Activated effector memory CD4-positive, alpha-beta T cell treated with anti-CD3 and anti-CD28 coated beads, Interleukin-2, amount 50 U/mL, for 16 hours (primary cell): ENCODE measurements around the gene UCK1.

Experiments
- DNase-seq: peaks from one replicate; pipeline ENCODE4 v3.0.0-alpha.2; 2020

Gene UCK1

GRCh38 chr9:131530920-131531832, at the start of gene UCK1:
UCK1 (minus strand) TSS chr9:131531263; CDS start chr9:131531174, 89 bp downstream.
- peak; percentile 90 for DNase-seq

DNA sequence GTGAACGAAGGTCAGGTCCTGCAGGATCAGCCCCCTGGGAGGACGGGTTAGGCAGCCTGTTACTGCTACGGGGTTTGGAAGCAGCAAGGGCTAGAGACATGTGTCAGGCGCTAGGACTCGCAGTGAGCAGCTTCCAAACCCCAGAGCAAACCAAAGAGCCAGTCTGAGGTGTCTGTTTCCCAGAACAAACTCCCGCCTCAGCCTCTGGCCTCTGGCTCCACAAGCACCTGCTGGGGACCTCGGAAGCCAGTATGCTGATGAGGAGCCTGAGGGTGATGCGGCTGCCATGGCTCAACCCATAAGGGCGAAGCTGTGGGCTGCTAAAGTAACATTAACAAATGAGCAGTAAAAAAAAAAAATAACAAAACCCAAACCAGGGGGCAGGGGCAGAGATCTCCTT, 49.3 kb upstream of the UCK1 start:
- no peak for DNase-seq

GRCh38 chr9:131579789-131580211, 48.7 kb upstream of the UCK1 start:
- no peak for DNase-seq

- DNase-seq, result peak; percentile 75
Observed at GRCh38 chr9:131578731-131579504, 47.9 kb upstream of the UCK1 start.

DNA sequence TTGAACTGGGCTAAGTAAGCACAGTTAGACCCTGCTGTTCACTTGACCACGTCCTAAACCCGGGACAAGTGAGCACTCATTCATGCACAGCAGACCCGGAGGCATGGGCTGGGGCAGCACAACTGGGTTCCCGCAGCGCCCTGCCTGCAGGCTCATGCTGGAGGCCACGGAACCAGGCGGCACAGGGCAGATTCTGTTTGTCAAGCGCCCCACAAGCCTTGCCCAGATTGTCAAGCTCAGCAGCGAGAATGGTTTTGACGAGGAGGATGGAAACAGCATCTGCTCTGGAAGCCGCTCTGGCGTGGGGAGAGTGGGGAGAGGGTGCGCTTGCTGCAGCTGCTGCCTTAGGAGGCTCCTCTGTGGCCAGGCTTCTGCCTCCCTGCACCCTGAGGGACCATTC, 47.0 kb upstream of the UCK1 start:
- no peak for DNase-seq

DNA sequence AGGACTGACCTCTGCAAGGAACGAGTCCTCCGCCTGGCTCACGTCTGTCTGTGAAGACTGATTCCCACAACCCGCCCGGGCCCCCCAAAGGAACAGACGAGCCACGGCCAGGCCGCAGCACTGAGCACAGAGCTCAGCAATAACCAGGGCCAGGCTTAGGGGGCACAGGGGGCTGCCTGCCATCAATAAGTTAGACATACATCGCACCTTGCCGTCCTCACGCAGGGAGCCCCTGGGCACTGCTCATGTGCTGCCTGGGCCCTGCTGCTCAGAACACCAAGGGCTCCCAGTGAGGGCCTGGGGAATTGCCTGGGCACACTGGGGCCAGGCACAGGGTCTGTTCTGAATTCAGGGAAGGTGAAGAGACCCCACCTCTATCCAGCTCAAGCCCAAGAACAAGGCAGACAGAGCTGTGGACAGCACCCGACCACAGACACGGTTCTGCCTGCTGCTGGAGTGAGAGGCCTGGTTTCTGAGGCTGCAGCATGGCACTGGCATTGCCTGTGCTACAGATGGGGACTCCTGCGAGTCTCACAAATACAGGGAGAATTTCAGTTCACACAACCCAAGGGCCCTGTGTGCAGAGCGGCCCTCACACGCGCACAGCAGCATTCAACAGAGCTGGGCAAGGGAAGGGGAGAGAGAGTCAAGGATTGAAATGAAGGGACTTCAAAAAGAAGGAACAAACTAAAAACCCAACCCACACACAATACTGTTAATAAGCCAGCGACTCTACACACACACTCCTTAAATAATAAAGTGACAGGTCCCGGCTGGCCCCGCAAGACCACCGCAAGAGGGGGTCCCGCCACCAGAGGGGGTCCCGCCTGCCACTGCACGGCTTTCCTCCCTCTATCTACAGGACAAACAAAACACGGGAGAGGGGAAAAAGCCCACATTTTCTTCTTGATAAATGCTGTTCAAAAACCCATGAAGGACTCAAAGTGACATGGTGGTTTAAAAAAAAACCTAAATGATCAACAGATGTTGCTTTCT, 46.2 kb upstream of the UCK1 start:
- DNase-seq, result no peak

- no peak for DNase-seq
Observed at GRCh38 chr9:131575946-131576853, 45.1 kb upstream of the UCK1 start.

- DNase-seq, result no peak
Observed at GRCh38 chr9:131574730-131575640, 43.9 kb upstream of the UCK1 start.

DNA sequence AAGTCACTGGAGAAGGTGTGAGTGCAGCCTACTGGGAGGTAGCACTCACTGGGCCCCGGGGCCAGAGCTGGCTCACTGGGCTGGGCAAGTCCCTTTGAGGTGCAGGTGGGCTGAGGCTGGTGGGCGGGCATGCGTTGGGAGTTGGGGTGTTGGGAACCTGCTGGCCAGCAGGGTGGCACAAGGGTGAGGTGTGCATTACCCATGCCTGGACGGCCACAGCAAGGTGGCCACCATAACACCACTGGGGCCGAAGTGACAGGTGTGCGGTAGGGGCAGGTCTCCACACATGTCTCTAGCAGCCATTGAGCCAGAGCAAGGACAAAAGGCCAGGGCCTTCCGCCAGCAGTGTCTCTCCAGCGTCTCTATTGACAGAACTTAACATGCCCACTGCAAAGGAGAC, 36.8 kb upstream of the UCK1 start:
- DNase-seq, result no peak

GRCh38 chr9:131566158-131566557, 35.1 kb upstream of the UCK1 start:
- no peak for DNase-seq

DNA sequence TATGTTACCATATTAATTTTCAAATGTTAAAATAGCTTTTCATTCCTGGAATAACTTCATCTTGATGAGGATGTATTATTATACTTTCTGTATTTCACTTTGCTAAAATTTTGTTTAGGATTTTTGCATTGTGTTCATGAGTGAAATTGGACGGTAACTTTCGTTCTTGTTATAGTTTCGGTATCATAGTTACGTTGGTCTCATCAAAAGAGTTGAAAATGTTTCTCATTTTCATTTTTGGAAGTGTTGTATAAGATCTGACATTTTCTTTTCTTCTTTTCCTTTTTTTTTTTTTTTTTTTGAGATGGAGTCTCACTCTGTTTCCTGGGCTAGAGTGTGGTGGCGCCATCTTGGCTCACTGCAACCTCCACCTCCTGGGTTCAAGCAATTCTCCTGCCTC, 34.3 kb upstream of the UCK1 start:
- no peak for DNase-seq

- no peak for DNase-seq
Observed at GRCh38 chr9:131562032-131562959, 31.2 kb upstream of the UCK1 start.

DNA sequence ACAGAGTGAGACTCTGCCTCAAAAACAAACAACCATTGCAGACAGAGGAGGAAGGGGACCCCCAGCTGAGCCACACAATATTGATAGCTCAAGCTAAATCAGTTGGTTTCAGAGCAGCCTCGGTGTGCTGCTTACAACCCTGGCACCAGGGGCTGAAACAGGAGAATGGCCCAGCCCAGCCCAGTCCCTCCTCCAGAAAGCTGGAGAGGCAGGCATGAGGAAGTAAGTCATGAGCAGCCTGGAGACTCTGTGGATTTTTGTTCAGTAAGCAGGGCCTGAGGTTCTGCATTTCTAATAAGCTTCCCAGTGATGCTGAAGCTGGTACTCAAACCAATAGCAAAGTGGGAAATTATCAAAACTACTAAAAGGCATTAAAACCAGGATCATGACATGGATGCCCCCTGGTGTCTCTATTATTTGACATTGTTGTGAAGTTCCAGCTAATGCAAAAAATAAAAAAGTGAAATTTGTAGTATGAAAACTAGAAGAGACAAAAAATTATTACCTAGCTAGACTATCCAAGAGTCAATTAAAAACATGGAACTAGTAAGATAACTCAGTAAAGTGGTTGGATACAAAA, 28.4 kb upstream of the UCK1 start:
- no peak for DNase-seq

DNA sequence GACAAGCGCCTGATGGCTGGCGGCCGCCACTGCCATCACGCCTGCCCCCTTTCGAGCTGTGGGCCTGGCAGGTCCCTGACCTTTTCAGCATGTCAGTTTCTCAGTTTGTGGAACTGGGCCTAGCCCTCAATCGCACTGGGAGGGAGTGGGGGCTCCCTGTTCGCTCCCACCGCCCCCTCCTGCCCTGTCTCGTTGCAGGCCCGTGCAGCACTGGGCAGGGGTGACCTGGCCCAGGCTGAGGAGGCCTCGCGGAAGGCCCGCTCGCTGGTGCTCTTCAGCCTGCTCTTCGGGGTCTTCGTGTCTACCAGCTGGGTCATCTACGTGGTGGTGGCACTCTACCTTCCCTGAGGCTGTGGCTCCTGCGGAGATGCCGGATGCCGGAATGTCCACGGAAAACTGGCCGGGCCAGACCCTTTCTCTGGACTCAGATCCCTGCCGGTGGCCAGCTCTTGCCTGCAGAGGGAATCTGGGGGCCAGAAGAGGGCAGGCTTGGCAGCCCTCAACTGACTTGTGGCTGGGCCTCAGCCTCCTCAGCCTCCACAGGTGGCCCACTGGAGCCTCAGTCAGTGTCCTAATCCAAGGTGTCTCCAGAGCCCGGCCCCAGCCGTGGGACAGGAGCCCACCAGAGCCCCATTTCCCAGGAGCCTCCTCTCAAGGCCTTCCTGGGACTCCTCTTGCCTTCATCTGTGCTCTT, 26.9 kb upstream of the UCK1 start:
- DNase-seq, result no peak

DNA sequence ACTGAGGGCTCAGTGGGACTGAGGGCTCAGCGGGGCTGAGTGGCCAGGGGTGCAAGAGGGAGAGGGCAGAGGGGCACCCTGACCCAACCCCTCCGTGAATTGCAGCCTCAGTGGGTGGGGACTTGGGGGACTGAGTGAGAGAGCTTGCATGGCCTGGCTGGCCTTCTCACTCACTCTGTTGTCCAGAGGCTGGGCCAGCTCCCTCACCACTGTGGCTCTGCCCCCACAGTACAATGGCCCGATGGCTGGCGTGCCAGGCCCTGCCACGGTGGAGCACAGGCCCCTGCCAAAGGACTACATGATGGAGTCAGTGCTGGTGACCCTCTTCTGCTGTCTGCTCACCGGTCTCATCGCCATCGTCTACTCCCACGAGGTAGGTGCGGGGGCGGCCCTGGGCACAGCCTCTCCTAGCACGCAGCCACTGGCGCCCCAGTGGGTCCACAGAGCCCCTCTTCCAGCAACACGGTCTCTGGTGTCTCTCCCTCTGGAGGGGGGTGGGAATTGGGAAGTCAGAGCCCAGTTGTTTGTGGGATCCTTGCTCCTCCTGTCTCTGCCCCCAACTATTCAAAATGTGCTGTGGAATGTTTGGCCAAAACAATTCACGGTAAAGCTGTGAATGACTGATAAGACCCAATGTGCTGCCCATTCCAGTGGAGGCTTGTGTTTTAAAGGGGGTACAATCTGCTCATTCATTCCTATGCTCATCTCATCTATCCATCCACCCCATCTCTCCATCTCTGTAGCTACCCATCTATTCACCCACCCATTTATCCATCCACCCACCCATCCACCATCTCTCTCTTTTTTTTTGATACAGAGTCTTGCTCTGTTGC, 25.0 kb upstream of the UCK1 start:
- DNase-seq, result no peak

DNA sequence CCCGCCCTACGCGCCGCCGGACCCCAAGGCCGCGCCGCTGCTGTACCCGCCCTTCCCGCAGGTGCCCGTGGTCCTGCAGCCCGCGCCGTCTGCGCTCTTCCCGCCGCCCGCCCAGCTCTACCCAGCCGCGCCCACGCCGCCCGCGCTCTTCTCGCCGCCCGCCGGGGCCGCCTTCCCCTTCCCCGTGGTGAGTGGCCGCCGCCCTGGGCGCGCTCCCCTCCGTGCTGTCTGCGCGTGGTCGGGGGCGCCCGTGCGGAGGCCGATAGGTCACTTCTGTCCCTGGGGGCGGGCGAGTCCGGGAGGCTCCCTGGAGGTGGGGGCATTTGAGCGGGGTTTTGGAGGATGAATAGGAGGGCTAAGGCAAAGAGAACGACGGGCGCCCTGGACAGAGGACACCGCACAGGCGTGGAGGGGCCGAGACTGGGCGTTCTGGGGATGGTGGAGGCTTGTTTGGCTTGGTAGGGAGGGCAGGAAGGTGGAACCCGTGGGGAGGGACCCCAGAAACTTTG, 23.8 kb upstream of the UCK1 start:
- DNase-seq, result no peak
